HCT116 (cell line): Measurements from ENCODE around the gene GALK1.

Experiments
- CEBPB ChIP-seq: IDR thresholded peaks from 2 replicates; pipeline ENCODE4 v1.6.1; 2012; ENCODE audit warnings: low read depth
- CTCF ChIP-seq, 3 experiments: fragments of 200-600 bp in 1 of 3; sonication (generic) in 1 of 3; IDR thresholded peaks in 2 of 3; conservative IDR thresholded peaks in 1 of 3; 2 replicates each; pipeline ENCODE4 v1.5.1; 2012 to 2017; ENCODE audit warnings: low read depth in 2 of 3, low read length in 2 of 3, antibody characterized with exemption in 1 of 3, borderline replicate concordance in 1 of 3, control low read depth in 1 of 3, mild to moderate bottlenecking in 1 of 3, mixed read lengths in 1 of 3, mixed run types in 1 of 3, moderate library complexity in 1 of 3; ENCODE audit not compliant: insufficient read depth in 1 of 3
- EZH2 ChIP-seq: fragments of 200-600 bp; sonication (generic); IDR thresholded peaks from 2 replicates; pipeline ENCODE4 v1.6.1; 2017; ENCODE audit warnings: antibody characterized with exemption, mixed run types
- MAX ChIP-seq: IDR thresholded peaks from 2 replicates; pipeline ENCODE4 v1.6.1; 2012
- POLR2A ChIP-seq: IDR thresholded peaks from 2 replicates; pipeline ENCODE4 v1.7.0; 2011; ENCODE audit warnings: borderline replicate concordance; ENCODE audit not compliant: insufficient read depth, insufficient read length; ENCODE audit errors: extremely low read depth
- POLR2AphosphoS5 ChIP-seq: IDR thresholded peaks from 2 replicates; pipeline ENCODE4 v1.6.1; 2011; ENCODE audit warnings: mild to moderate bottlenecking, low read depth, low read length, moderate library complexity
- REST ChIP-seq: IDR thresholded peaks from 2 replicates; pipeline ENCODE4 v1.6.1; 2012; ENCODE audit warnings: low read depth
- ZBTB33 ChIP-seq: IDR thresholded peaks from 2 replicates; pipeline ENCODE4 v1.6.1; 2011; ENCODE audit warnings: mild to moderate bottlenecking, low read length, moderate library complexity; ENCODE audit not compliant: insufficient replicate concordance; ENCODE audit errors: extremely low read depth
- ZFX ChIP-seq: fragments of 450-650 bp; IDR thresholded peaks from 2 replicates; pipeline ENCODE4 v1.6.1; 2017
- ZNF274 ChIP-seq: fragments of 200-500 bp; sonication (Bioruptor generic); IDR thresholded peaks from 2 replicates; pipeline ENCODE4 v1.6.1; 2014; ENCODE audit warnings: mild to moderate bottlenecking, low read depth, low read length, inconsistent platforms

GRCh38 chr17:75809631-75810111, 44.7 kb upstream of the GALK1 start:
- no peak for TF ChIP-seq CTCF (IDR thresholded peaks at IDR 0.05 in 2 of 3, conservative IDR thresholded peaks at IDR 0.05 in 1 of 3; ENCODE audit: borderline replicate concordance in 1 of 3, insufficient read depth in 1 of 3, low read depth in 2 of 3, low read length in 2 of 3)
- no peak for TF ChIP-seq POLR2AphosphoS5
- no peak for TF ChIP-seq ZBTB33
- TF ChIP-seq CEBPB = no peak
- no peak; the same call in 1 of the 2 replicates for TF ChIP-seq ZFX
- no peak for TF ChIP-seq MAX
- TF ChIP-seq POLR2A = no peak
- TF ChIP-seq ZNF274 = no peak
- no peak for TF ChIP-seq EZH2
- no peak for TF ChIP-seq REST
